Suppressor macrophage treated with lipopolysaccharide for 1 hour (primary cell): ENCODE measurements around the gene ARHGDIG.
"Not testable (repeated sequence)": the region's sequence is repeated elsewhere in the genome, so short reads cannot be mapped to it uniquely, and the experiment has no call there.

Experiments used
- DNase-seq, 3 donors: peaks; one replicate each; pipeline ENCODE4 v3.0.0-alpha.2; 2020 to 2022

ARHGDIG gene

GRCh38 chr16:301950-302349 is 21.6 kb downstream of the ARHGDIG start:
- no peak for DNase-seq

- DNase-seq: peak; percentile 35 to 55 (median 50)
Measured at GRCh38 chr16:303760-304505, 23.5 kb downstream of the ARHGDIG start.

DNA sequence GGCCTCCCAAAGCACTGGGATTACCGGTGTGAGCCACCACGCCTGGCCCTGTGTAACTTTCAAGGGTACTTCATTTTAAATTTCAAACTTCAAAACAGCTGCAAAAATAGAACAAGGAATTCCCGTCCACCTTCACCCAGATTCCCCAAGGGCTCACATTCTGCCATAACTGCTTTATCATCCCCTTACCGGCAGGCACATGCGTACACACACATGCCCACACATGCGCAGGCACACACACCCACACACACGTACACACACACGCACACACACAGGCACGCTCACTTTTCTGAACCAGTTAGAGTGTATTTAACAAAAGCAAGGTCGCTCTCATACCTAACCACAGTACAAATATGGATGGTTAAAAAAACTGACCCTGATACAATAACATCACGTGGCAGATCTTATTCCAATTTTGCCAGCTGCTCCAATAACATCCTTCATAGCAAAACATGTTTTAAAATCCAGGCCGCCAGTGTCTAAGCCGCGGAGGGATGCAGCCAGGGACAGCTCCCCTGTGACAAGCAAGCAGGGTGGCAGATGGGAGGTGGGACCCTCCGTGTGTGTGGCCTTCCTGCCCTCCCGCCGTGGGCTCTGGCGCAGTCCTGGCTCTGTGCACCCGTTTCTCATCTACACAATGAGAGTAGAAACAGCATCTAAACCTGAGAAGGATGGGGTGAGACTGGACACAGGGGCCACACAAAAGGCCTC is 25.7 kb downstream of the ARHGDIG start:
- DNase-seq: no peak

GRCh38 chr16:306911-307370 is 26.6 kb downstream of the ARHGDIG start:
- DNase-seq: no peak

GRCh38 chr16:307691-308312 is 27.4 kb downstream of the ARHGDIG start:
- DNase-seq: no peak

GRCh38 chr16:309476-309875 is 29.1 kb downstream of the ARHGDIG start:
- no peak for DNase-seq

- no peak for DNase-seq
Measured at GRCh38 chr16:311725-312124, 31.3 kb downstream of the ARHGDIG start.

DNA sequence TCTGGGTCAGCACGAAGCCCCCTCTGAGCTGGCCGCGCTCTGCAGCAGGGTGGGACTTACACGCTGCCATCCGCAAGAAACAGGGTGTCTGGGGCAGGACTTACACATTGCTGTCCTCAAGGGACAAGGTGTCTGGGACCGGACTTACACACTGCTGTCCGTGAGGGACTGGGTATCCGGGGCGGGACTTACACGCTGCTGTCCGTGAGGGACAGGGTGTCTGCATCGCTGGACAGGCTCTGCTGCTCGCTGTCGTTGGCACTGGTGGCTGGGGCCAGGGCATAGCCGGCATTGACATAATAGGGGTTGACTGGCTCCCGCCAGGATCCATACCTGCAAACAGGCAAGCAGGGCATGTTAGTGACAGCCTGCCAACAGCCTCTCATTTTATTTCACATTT is 34.0 kb downstream of the ARHGDIG start:
- no peak for DNase-seq

DNA sequence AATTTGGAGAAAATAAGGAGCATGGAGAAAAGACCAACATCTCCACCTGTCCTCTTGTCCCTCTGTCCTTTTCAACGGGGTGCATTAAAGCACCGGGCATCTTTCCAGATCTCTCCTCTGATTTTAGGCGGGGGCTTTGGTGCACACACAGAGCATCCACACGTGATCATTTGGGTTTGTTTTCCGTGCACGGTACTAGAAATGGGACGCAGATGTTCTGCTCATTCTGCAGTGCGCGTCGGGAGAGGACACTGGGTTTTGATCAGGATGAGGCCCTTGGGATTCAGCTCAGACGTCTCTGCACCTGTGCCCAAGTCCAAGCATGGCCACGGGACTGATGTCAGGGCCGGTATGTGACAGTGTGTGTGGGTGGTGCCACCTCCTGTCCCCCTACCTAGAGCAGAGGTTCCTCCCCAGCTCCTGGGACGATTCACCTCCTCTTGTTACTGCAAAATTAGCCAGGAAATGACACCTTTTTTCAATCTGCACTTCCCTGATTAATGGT is 34.5 kb downstream of the ARHGDIG start:
- no peak for DNase-seq

DNA sequence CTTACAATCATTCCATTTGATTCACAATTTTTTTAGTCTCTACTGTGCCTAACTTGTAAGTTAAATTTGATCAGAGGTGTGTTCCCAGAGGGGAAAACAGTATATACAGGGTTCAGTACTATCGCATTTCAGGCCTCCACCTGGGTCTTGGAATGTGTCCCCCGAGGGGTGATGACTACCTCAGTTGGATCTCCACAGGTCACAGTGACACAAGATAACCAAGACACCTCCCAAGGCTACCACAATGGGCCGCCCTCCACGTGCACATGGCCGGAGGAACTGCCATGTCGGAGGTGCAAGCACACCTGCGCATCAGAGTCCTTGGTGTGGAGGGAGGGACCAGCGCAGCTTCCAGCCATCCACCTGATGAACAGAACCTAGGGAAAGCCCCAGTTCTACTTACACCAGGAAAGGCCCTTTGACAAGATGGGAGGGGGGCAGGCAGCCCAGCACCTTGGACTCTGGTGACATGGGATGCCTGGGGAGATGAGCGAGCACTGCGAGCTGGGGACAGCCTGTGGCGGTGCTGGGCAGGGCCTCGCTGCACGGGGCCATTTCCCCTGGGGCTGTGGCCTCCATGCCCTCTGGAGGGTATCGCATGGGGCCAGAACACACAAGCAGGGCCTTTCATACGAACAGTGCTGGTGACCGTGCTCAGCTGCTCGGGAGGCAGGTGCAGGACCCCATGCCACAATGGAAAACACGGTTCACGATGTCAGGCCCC is 36.5 kb downstream of the ARHGDIG start:
- DNase-seq: no peak

GRCh38 chr16:317583-317982 is 37.2 kb downstream of the ARHGDIG start:
- no peak for DNase-seq

- DNase-seq: no peak
Measured at GRCh38 chr16:318628-319027, 38.2 kb downstream of the ARHGDIG start.

DNA sequence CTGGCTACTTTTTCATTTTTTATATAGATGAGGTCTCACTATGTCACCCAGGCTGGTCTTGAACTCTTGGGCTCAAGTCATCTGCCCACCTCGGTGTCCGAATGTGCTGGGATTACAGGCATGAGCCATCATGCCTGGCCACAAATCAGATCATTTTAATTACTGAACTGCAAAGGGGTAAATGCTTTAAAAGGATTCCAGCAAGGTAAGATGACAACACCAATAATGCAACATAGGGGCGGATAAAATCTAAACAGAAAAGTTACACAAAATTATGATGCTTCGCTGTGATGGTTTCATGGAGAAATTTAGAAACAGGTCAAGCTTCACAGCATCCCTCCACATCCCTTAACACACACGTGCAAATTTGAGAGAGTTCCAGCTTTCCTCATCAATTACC is 39.8 kb downstream of the ARHGDIG start:
- no peak for DNase-seq

DNA sequence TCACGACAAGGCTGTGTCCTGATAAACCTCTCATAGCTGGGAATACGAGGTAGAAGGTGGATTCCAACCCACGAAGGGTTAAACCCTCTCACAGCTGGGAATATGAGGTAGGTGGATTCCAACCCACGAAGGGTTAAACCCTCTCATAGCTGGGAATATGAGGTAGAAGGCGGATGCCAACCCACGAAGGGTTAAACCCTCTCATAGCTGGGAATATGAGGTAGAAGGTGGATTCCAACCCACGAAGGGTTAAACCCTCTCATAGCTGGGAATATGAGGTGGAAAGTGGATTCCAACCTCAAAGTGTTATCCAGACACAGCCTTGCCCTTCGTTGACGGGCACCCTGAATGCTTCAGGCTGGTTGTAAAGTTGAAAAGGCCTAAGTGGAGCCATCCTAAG is 41.1 kb downstream of the ARHGDIG start:
- no peak for DNase-seq

GRCh38 chr16:322476-323143 is 42.2 kb downstream of the ARHGDIG start:
- DNase-seq: no peak

DNA sequence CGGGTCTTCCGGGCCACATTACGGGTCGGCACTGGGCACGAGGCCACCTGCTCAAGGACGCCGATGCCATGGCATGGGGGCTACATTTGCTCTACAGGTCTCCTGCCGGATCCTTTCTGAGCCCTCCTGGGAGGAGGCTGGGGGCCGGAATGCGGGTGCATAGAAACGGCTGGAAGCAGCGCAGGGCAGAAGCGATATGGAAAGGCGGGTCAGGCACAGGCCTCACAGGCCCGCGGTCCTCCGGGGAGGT is 43.7 kb downstream of the ARHGDIG start:
- no peak for DNase-seq

DNA sequence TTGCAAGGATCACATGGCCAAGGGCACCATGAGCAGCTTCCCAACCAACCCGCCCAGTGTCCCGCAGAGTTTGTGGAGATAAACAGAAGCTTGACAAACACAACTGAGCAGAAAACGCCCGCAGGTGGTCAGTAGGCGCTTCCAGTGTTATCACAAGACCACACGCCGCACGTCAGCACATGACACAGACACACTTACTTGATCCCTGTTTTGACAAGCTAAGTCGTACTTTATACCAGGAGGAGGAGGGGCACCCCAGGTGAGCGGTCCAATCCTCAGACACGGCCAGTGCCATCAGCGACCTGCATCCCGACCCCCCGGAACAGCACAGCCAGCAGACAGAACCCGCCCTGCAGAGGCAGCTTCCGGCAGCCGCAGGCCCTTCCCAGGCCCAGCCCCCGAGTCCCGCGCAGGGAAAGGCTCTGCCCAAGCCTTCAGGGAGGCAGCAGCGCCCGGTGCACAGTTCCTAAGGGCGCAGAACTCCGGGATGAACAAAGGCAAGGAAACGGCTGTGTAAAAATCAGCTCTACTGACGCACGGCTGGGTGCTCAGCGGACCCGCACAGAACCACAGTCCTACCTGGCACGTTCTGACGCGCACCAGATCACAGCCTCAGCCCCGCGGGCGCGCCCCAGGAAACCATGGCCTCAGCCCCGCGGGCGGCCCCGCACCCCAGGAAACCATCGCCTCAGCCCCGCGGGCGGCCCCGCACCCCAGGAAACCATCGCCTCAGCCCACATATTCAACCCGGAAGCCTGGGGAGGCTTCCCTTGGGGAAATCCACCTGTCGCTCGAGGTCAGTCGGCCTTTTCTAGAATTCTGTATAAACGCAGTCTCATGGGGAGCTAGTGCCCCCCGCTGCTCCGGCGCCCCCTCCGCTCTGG is 44.3 kb downstream of the ARHGDIG start:
- DNase-seq: peak in 2 of 3 donors; percentile 26 to 39

- peak in 1 of 3 donors; percentile 19 for DNase-seq
Measured at GRCh38 chr16:325375-326145, 45.2 kb downstream of the ARHGDIG start.

- no peak for DNase-seq
Measured at GRCh38 chr16:330741-331140, 50.4 kb downstream of the ARHGDIG start.

DNA sequence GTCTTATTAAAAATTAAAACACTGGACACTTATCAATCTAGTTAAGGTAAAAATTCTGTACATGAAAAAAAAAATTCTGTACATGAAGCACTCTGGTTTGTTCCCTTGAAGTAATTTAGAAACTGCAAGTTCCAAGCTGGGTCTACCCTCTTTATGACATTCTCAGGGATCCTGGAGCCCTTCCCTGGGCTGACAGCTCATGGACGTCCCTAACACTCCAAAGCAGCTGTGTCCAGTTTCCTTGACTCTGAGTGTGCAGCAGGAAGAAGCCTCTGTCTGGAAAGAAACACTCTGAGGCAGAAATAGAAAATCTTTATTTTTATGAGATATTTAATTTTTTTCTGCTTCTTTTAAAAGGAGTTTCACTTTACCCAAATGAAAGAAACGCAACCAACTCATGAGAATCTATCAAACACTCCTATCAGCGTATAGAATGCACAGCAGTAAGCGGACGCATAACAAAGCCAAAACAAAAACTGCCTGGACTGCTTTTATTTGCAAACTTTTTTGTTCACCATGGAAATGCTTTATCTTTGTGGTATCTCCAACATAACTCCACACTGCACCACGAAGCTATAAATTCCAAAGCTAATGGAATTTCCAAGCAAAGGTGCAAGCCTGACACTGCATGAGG is 50.9 kb downstream of the ARHGDIG start:
- not testable (repeated sequence) for DNase-seq
